GM12872 (cell line): ENCODE results near the gene TADA2B.

Experiments
- CTCF ChIP-seq: IDR thresholded peaks from 3 replicates; pipeline ENCODE4 v1.5.1; 2011; ENCODE audit warnings: low read depth, mild to moderate bottlenecking, low read length, moderate library complexity; ENCODE audit not compliant: insufficient read depth

TADA2B gene

GRCh38 chr4:7062816-7063215 is 19.6 kb downstream of the TADA2B start:
- TF ChIP-seq CTCF = no peak

GRCh38 chr4:7063362-7063761 is 20.2 kb downstream of the TADA2B start:
- no peak for TF ChIP-seq CTCF

GRCh38 chr4:7066006-7066405 is 22.8 kb downstream of the TADA2B start:
- TF ChIP-seq CTCF = no peak

GRCh38 chr4:7066493-7066892 is 23.3 kb downstream of the TADA2B start:
- no peak for TF ChIP-seq CTCF

- TF ChIP-seq CTCF = no peak
These were observed 23.9 kb downstream of the TADA2B start for GRCh38 chr4:7067126-7067451.

- TF ChIP-seq CTCF = peak; percentile 6; the same call in 1 of the 3 replicates
These were observed 24.5 kb downstream of the TADA2B start, which contains the start of gene GRPEL1 for GRCh38 chr4:7067452-7068278. GRPEL1 (minus strand) TSS chr4:7068064; CDS start chr4:7068032, 32 bp downstream.

GRCh38 chr4:7068279-7068842 is 25.2 kb downstream of the TADA2B start:
- TF ChIP-seq CTCF = no peak
